Thyroid gland (tissue), 4 donors: ENCODE measurements around the gene GFRA3. TPM values are rescaled to one million over a fixed set of nuclear protein-coding genes. Genes with fewer than 3 reads are reported as not detected.

Experiments used
- DNase-seq, 2 donors: peaks; one replicate each; pipeline ENCODE4 v3.0.0-alpha.2; 2019
- H3K27ac ChIP-seq, 3 donors: fragments of 200-600 bp; sonication (generic); 1 replicate in 2 of 3; 2 replicates in 1 of 3; pipeline ENCODE4 v1.5.1; 2016 to 2019; ENCODE audit warnings: mild to moderate bottlenecking in 1 of 3, moderate library complexity in 1 of 3
- H3K27me3 ChIP-seq: fragments of 200-600 bp; sonication (generic); one replicate; pipeline ENCODE4 v1.5.1; 2019
- H3K36me3 ChIP-seq, 2 donors: fragments of 200-600 bp; sonication (generic); one replicate each; pipeline ENCODE4 v1.5.1; 2016 to 2019
- H3K4me1 ChIP-seq, 2 donors: fragments of 200-600 bp; sonication (generic); one replicate each; pipeline ENCODE4 v1.5.1; 2017 to 2019
- H3K4me3 ChIP-seq, 3 donors: fragments of 200-600 bp; sonication (generic); replicated peaks in 1 of 3; 1 replicate in 2 of 3; 2 replicates in 1 of 3; pipeline ENCODE4 v1.5.1; 2016; ENCODE audit warnings: mild to moderate bottlenecking in 1 of 3
- H3K9me3 ChIP-seq: fragments of 200-600 bp; sonication (generic); one replicate; pipeline ENCODE4 v1.5.1; 2017
- POLR2A ChIP-seq, 2 donors: fragments of 450-650 bp; IDR thresholded peaks; one replicate each; pipeline ENCODE4 v1.6.1; 2017; ENCODE audit warnings: antibody characterized with exemption in 2 of 2, mild to moderate bottlenecking in 2 of 2, moderate library complexity in 1 of 2
- WGBS, 2 donors: methylation state at CpG; one replicate each; pipeline ENCODE4 v1.1.5; 2017; 5-methylcytosine and 5-hydroxymethylcytosine counted together
- intact Hi-C: fragments of 100-400 bp; cut with DNase I; formaldehyde crosslinking; loops from one replicate; pipeline ENCODE4 v1.15.1; 2023
- total RNA-seq, 4 donors: library from RNA; depleted of rRNA; stranded (reverse); fragments of >200 nt; gene quantifications; one replicate each; pipeline ENCODE4 v1.2.3, GENCODE V29; 2016
- TF ChIP-seq, protein P1 (sequence below), 6 experiments: fragments of 200-600 bp in 3 of 6; fragments of 450-650 bp in 3 of 6; sonication (generic) in 3 of 6; IDR thresholded peaks; one replicate each; pipeline ENCODE4 v1.5.1; 2016 to 2019; ENCODE audit warnings: antibody characterized with exemption in 6 of 6, mild to moderate bottlenecking in 2 of 6, inconsistent platforms in 1 of 6, moderate library complexity in 1 of 6

GFRA3 gene
- total RNA-seq, 4 donors from 2014 or later: not detected

DNA sequence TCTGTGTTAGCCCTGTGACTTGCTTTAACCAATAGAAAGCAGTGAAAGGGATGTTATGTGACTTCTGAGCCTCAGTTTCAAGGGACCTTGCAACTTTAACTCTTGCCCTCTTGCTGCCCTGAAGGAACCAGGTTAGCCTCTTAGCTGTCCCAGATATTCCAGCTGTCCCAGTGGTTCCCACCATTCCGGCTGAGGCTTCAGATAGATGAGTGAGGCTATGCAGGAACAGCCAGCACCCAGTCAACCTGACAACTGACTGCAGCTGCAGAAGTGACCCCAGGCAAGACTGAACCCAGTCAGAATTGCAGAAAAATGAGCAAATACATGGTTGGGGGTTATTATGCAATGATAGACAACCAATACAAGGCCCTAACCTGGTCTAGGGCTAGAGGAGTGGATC, 50.9 kb downstream of the GFRA3 start:
- intact Hi-C loops: no loop called here
- Histone ChIP-seq H3K36me3 (no peaks in the 10 kb centered on the region), H3K4me3 (no peak overlapping the region), H3K27ac (no peak overlapping the region), H3K4me1 (no peaks in the 10 kb centered on the region), H3K9me3 (no peaks in the 10 kb centered on the region), H3K27me3 (no peaks in the 10 kb centered on the region)
- no peak for DNase-seq
- 92 to 93% methylated on average over 1 of the region's 1 CpG for WGBS, 2 donors
- TF ChIP-seq, protein P1, sequence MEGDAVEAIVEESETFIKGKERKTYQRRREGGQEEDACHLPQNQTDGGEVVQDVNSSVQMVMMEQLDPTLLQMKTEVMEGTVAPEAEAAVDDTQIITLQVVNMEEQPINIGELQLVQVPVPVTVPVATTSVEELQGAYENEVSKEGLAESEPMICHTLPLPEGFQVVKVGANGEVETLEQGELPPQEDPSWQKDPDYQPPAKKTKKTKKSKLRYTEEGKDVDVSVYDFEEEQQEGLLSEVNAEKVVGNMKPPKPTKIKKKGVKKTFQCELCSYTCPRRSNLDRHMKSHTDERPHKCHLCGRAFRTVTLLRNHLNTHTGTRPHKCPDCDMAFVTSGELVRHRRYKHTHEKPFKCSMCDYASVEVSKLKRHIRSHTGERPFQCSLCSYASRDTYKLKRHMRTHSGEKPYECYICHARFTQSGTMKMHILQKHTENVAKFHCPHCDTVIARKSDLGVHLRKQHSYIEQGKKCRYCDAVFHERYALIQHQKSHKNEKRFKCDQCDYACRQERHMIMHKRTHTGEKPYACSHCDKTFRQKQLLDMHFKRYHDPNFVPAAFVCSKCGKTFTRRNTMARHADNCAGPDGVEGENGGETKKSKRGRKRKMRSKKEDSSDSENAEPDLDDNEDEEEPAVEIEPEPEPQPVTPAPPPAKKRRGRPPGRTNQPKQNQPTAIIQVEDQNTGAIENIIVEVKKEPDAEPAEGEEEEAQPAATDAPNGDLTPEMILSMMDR (IDR thresholded peaks at IDR 0.05): no peak
- no peak for TF ChIP-seq POLR2A (IDR thresholded peaks at IDR 0.05)

DNA sequence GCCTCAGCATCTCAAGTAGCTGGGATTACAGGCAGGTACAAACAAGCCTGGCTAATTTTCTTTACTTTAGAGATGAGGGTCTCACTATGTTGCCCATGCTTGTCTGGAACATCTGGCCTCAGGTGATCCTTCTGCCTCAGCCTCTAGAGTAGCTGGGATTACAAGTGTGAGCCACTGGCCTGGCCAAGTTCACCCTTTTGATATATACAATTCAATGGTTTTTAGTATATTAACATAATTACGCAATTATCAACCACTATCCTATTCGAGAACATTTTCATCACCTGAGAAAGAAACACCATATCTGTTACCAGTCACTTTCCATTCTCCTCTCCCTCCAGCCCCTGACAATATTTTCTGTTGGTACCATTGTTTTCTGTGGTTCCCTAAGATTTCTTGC, 57.6 kb downstream of the GFRA3 start:
- Histone ChIP-seq H3K4me1 (peaks cover 0 to 6% of the 10 kb centered on the region in 2 donors), H3K4me3 (no peak overlapping the region), H3K27me3 (no peaks in the 10 kb centered on the region), H3K36me3 (no peaks in the 10 kb centered on the region), H3K27ac (no peak overlapping the region), H3K9me3 (no peaks in the 10 kb centered on the region)
- TF ChIP-seq, protein P1 (IDR thresholded peaks at IDR 0.05): no peak
- no peak for TF ChIP-seq POLR2A (IDR thresholded peaks at IDR 0.05)
- 86 to 93% methylated on average over 2 of the region's 2 CpGs for WGBS, 2 donors
- no peak for DNase-seq
- intact Hi-C loops: loop anchor here (5.0 to 10.0 kb wide), 2 partner anchors 39 to 118 kb away; partner anchors contain the start of genes BRD8, CDC25C, FAM53C and KIF20A

DNA sequence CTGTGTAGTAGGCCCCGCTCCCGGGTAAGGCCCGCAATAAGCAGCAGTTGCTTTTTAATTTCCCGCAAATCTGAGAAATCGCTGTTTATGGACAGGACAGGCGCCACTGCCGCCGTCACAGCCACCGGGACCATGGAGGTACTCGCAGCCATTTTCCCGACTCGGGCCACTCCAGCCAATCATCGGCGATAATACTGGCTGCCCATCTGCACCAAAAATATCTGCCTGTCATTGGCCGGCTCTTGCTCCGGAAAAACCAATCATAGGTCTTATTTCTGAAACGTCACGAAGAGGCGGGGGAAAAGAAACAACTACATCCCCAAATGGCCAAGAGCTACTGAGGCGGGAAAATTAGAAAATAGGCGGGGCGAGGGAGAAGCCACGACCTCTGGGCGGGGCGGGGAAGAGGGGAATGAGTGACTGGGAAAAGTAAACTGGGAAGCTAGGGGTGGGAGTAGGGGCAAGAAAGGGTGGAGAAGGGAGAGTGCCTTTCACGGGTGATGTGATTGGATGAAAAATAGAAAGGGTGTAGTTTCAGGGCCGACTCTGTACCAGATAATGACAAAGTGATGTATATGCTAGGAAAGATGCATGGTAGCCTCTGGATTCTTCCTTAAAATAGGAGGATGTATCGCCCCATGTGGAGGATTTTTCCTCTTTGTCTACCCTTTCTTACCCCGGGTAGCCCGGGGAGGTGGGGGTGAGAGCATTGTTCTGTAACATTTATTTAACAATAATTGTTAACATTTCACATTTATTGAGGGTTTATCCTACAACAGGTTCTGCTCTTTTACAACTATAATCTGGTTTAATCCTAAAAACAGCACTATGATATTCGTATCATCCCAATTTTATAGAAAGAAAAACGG, 61.0 kb downstream of the GFRA3 start, which contains the start of gene CDC23:
TSS of gene CDC23 (minus strand) at position 163 of the 869 bp plus-strand sequence. CDS start at position 152, 11 bp downstream.
- Histone ChIP-seq H3K4me1 (peaks cover 0 to 6% of the 10 kb centered on the region in 2 donors), H3K4me3 (peak within 1 kb of the TSS; percentile 76 to 92 (median 84)), H3K36me3 (no peaks in the 10 kb centered on the region), H3K9me3 (no peaks in the 10 kb centered on the region), H3K27me3 (no peaks in the 10 kb centered on the region), H3K27ac (peak within 1 kb of the TSS; percentile 4 to 65 (median 55))
- WGBS, 2 donors: 1% methylated on average over 29 to 32 of the region's 32 CpGs
- intact Hi-C loops: loop anchor here (10.0 kb wide), 1 partner anchor 121 kb away; the partner anchor contains the start of genes CDC25C and FAM53C
- DNase-seq: peak; percentile 93 to 94
- TF ChIP-seq, protein P1 (IDR thresholded peaks at IDR 0.05): no peak
- TF ChIP-seq POLR2A (IDR thresholded peaks at IDR 0.05): peak in 1 of 2 donors; percentile 70

DNA sequence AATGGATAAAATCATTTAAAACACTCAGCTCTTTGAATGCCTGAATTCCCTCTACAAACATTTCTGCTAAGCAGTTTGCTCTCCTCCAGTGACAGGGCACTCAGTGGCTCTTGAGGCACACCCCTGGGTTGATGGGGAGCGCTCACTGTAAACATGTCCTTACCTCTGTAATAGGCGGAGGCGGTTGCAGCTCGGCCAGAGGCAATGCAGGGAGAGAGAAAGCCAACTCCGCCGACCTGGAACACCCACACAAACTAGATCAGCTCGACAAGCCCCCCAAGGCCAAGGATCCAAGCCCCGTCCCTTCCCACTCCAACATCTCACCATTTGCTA, 61.6 kb downstream of the GFRA3 start:
- intact Hi-C loops: loop anchor here (10.0 kb wide), 1 partner anchor 122 kb away; the partner anchor contains the start of genes CDC25C and FAM53C
- peaks cover 0 to 6% of the 10 kb centered on the region in 2 donors for H3K4me1 ChIP-seq
- 0% methylated on average over 4 to 8 of the region's 8 CpGs for WGBS, 2 donors
- H3K9me3 ChIP-seq: no peaks in the 10 kb centered on the region
- peak overlapping the region; percentile 4 to 65 (median 55) for H3K27ac ChIP-seq
- TF ChIP-seq, protein P1 (IDR thresholded peaks at IDR 0.05): no peak
- no peak for TF ChIP-seq POLR2A (IDR thresholded peaks at IDR 0.05)
- peak in 1 of 2 donors; percentile 1 for DNase-seq
- H3K36me3 ChIP-seq: no peaks in the 10 kb centered on the region
- H3K27me3 ChIP-seq: no peaks in the 10 kb centered on the region
- peak overlapping the region; percentile 76 to 92 (median 84) for H3K4me3 ChIP-seq

DNA sequence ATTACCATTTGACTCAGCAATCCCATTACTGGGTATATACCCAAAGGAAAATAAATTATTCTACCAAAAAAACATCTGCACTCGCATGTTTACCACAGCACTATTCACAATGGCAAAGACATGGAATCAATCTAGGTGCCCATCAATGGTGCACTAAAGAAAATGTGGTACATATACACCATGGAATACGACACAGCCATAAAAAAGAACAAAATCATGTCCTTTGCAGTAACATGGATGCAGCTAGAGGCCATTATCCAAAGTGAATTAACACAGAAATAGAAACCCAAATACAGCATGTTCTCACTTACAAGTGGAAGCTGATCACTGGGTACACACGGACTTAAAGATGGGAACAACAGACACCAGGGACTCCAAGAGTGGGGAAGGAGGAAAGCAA, 63.4 kb downstream of the GFRA3 start:
- 93 to 95% methylated on average over 3 of the region's 3 CpGs for WGBS, 2 donors
- Histone ChIP-seq H3K4me1 (peaks cover 0 to 6% of the 10 kb centered on the region in 2 donors), H3K9me3 (no peaks in the 10 kb centered on the region), H3K4me3 (no peak overlapping the region), H3K36me3 (no peaks in the 10 kb centered on the region), H3K27me3 (no peaks in the 10 kb centered on the region), H3K27ac (no peak overlapping the region)
- no peak for DNase-seq
- intact Hi-C loops: loop anchor here (10.0 kb wide), 1 partner anchor 124 kb away; the partner anchor contains the start of genes CDC25C and FAM53C
- no peak for TF ChIP-seq POLR2A (IDR thresholded peaks at IDR 0.05)
- TF ChIP-seq, protein P1 (IDR thresholded peaks at IDR 0.05): no peak
